Muscle layer of duodenum (tissue), 2 donors: ENCODE data around the gene TREX2.

Experiments
- H3K27ac ChIP-seq: one replicate; pipeline ENCODE4 v1.7.0; 2013; ENCODE audit warnings: mild to moderate bottlenecking, low read length
- H3K27me3 ChIP-seq: one replicate; pipeline ENCODE4 v1.7.0; 2013; ENCODE audit warnings: low read depth, mild to moderate bottlenecking, control low read depth, low read length
- H3K36me3 ChIP-seq, 2 donors: one replicate each; pipeline ENCODE4 v1.7.0; 2013; ENCODE audit warnings: low read length in 2 of 2, control low read depth in 1 of 2, mild to moderate bottlenecking in 1 of 2; ENCODE audit not compliant: insufficient read depth in 2 of 2, control insufficient read depth in 1 of 2
- H3K4me1 ChIP-seq, 2 donors: one replicate each; pipeline ENCODE4 v1.7.0; 2013; ENCODE audit warnings: low read length in 2 of 2, mild to moderate bottlenecking in 2 of 2, control low read depth in 1 of 2, moderate library complexity in 1 of 2; ENCODE audit not compliant: insufficient read depth in 2 of 2, control insufficient read depth in 1 of 2
- H3K4me3 ChIP-seq, 2 donors: one replicate each; pipeline ENCODE4 v1.7.0; 2013; ENCODE audit warnings: low read length in 2 of 2, low read depth in 1 of 2, mild to moderate bottlenecking in 1 of 2
- H3K9me3 ChIP-seq, 2 donors: one replicate each; pipeline ENCODE4 v1.7.0; 2013; ENCODE audit warnings: low read length in 2 of 2, control low read depth in 1 of 2, mild to moderate bottlenecking in 1 of 2; ENCODE audit not compliant: control insufficient read depth in 1 of 2
- donor health status: healthy.

The TREX2 gene

DNA sequence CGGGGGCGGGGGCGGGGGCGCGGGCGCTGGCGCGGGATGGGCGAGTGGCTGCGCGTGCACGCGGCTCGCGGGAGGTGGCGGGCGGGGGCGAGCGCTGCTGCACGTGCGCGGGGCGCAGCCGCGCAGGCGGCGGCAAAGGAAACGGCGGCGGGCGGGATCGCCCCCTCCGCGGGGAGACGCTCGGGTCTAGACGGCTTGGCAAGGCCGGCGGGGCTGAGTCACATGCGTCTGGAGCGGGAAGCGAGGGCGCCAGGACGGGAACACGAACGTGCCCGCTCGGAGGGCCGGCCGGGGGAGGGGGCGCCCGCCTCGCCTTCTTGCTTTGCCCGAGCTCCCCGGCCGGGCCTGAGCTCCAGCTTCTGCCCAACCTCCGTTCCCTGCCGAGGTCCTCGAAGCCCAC, 28.9 kb upstream of the TREX2 start:
- no peaks in the 10 kb centered on the region for H3K9me3 ChIP-seq
- no peaks in the 10 kb centered on the region for H3K36me3 ChIP-seq
- H3K4me1 ChIP-seq = peaks cover 0 to 9% of the 10 kb centered on the region in 2 donors
- H3K27ac ChIP-seq = no peak overlapping the region
- no peaks in the 10 kb centered on the region for H3K27me3 ChIP-seq
- no peak overlapping the region for H3K4me3 ChIP-seq

DNA sequence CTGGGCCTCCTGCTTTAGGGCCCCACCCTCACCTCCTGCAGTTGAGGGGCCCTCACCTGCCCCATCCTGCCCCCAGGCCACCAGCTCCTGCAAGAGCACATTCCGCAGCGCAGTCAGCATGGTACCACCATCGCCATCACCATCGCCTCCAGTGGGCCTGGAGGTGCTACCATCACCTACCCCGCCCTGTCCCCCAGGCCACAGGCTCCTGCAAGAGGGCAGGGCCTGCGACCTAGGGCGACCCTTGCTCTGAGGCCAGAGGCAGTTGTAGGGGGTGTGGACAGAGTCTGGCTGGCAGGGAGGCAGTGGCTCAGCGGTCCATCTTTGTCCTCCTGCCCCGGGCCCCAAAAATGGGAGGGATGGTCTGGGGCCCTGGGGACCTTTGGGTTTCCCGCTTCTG, 28.4 kb upstream of the TREX2 start:
- no peaks in the 10 kb centered on the region for H3K36me3 ChIP-seq
- H3K4me1 ChIP-seq = peaks cover 0 to 14% of the 10 kb centered on the region in 2 donors
- no peak overlapping the region for H3K27ac ChIP-seq
- no peak overlapping the region for H3K4me3 ChIP-seq
- H3K9me3 ChIP-seq = no peaks in the 10 kb centered on the region
- H3K27me3 ChIP-seq = no peaks in the 10 kb centered on the region

- Histone ChIP-seq H3K36me3 (no peaks in the 10 kb centered on the region), H3K27ac (no peak overlapping the region), H3K4me1 (peaks cover 0 to 19% of the 10 kb centered on the region in 2 donors), H3K4me3 (no peak overlapping the region), H3K9me3 (no peaks in the 10 kb centered on the region), H3K27me3 (no peaks in the 10 kb centered on the region)
Observed at GRCh38 chrX:153473126-153473525, 27.3 kb upstream of the TREX2 start.

- H3K4me3 ChIP-seq = no peak overlapping the region
- no peaks in the 10 kb centered on the region for H3K27me3 ChIP-seq
- H3K27ac ChIP-seq = no peak overlapping the region
- peaks cover 0 to 19% of the 10 kb centered on the region in 2 donors for H3K4me1 ChIP-seq
- no peaks in the 10 kb centered on the region for H3K9me3 ChIP-seq
- no peaks in the 10 kb centered on the region for H3K36me3 ChIP-seq
Observed at GRCh38 chrX:153471663-153472280, 25.9 kb upstream of the TREX2 start.

GRCh38 chrX:153470411-153471363, 24.8 kb upstream of the TREX2 start, which contains the start of gene HAUS7:
HAUS7 (minus strand) TSS chrX:153470576; CDS start chrX:153470557, 19 bp downstream.
- peak within 1 kb of the TSS; percentile 68 to 75 for H3K4me3 ChIP-seq
- H3K36me3 ChIP-seq = peaks cover 0 to 3% of the 10 kb centered on the region in 2 donors
- no peaks in the 10 kb centered on the region for H3K9me3 ChIP-seq
- H3K4me1 ChIP-seq = peaks cover 0 to 19% of the 10 kb centered on the region in 2 donors
- H3K27me3 ChIP-seq = no peaks in the 10 kb centered on the region
- H3K27ac ChIP-seq = peak within 1 kb of the TSS; percentile 39

GRCh38 chrX:153469811-153470410, 24.1 kb upstream of the TREX2 start:
- Histone ChIP-seq H3K36me3 (peaks cover 0 to 3% of the 10 kb centered on the region in 2 donors), H3K4me1 (peaks cover 0 to 19% of the 10 kb centered on the region in 2 donors), H3K9me3 (no peaks in the 10 kb centered on the region), H3K27me3 (no peaks in the 10 kb centered on the region), H3K4me3 (peak overlapping the region; percentile 68 to 75), H3K27ac (peak overlapping the region; percentile 39)

DNA sequence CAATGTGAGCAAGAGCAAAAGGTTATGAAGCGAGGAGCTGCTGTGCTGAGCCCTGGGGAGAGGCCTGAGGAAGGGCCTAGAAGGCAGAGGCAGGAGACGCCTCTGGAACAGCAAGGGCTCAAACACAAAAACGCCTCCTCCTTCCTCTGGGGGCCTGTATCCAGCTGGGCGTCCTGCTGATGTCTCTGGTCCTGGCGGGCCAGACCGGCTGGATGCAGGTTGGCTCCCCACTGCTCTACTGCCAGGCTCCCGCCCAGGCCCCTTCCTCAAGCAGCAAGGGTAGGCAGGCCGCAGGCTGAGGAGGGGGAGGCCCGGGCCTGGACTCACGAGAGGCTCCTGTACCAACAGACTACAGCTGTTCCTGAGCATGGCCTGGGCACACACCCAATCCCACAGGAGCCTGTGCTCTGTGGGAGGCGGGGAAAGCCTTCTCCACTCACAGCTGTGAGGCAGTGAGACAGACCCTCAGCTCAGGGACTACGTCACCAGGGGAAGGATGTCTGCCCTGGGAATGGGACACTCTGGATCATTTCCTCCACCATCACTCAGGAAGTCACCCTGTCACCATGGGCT, 22.2 kb upstream of the TREX2 start:
- H3K9me3 ChIP-seq = no peaks in the 10 kb centered on the region
- H3K36me3 ChIP-seq = peaks cover 0 to 9% of the 10 kb centered on the region in 2 donors
- H3K27ac ChIP-seq = no peak overlapping the region
- peaks cover 0 to 16% of the 10 kb centered on the region in 2 donors for H3K4me1 ChIP-seq
- H3K27me3 ChIP-seq = no peaks in the 10 kb centered on the region
- H3K4me3 ChIP-seq = no peak overlapping the region

DNA sequence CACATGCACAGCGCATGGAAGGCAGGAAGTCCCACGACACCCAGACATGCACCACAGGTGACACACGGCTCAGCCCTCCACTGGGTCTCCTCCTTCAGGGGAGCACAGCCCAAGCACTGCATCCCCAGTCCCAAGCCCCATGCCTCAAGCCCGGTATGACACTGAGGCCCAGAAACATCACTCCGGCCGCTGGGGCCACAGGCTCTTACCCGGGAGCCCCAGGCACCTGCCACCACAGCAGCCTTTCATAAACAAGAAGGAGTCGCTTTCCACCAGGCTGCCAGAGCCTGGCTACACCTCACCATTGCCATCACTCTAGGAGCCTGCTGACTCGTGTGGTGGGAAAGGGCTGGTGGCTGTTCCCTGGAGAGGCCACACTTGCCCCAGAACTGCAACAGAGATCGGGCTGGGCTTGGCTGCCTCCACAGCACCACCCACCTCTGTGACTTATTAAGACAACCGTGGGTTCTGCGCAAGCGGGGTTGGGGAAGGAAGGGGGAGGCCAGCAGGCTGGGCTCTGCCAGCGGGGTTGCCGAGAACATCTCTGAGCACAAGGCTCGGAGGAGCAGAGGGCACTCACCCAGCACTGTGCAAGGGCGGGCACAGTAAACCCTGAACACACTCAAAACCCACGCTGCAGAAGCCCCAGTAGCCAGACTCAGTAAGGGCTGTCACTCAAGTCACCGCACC, 20.0 kb upstream of the TREX2 start:
- H3K27ac ChIP-seq = no peak overlapping the region
- H3K4me3 ChIP-seq = no peak overlapping the region
- no peaks in the 10 kb centered on the region for H3K27me3 ChIP-seq
- H3K36me3 ChIP-seq = peaks cover 0 to 17% of the 10 kb centered on the region in 2 donors
- H3K9me3 ChIP-seq = no peaks in the 10 kb centered on the region
- H3K4me1 ChIP-seq = peaks cover 0 to 16% of the 10 kb centered on the region in 2 donors

DNA sequence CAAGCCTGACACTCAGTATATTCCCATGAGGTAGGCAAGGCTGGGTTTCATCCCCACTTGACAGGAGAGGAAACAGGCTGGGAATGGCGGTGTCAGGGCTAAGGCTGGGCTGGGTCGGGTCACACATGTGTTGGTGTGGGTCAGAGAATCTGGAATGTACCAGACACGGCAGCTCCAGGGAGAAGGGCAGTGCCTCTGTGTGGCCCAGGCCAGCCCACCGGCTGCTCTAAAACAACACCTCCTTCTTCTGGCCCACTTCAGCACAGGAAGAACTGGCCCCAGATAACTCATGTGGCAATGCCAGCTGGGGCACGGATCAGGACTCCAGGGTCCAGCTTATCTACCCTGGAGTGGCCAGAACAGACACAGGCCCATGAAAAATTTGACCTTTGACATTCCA, 18.3 kb upstream of the TREX2 start:
- peaks cover 0 to 7% of the 10 kb centered on the region in 2 donors for H3K4me1 ChIP-seq
- no peak overlapping the region for H3K27ac ChIP-seq
- peaks cover 0 to 17% of the 10 kb centered on the region in 2 donors for H3K36me3 ChIP-seq
- no peaks in the 10 kb centered on the region for H3K9me3 ChIP-seq
- H3K4me3 ChIP-seq = no peak overlapping the region
- H3K27me3 ChIP-seq = no peaks in the 10 kb centered on the region

DNA sequence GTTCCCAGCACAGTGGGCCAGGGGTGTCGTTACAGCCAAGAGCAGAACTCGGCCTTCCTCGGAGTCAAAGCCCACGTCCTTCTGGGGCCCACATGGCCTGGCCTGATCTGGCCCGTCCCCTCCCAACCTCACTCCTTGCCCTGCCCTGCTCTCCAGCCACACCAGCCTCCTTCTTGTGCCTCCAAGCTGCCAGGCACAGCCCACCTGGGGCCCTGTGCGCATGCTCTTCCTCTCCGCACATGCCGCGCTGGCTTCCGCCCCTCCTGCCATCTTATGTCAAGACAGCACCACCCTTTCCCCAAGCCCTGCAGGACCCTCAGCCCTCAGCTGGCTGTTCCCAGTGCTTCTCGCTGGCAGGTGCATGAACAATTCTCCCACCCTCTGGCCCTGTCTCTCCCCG, 17.7 kb upstream of the TREX2 start:
- peaks cover 0 to 17% of the 10 kb centered on the region in 2 donors for H3K36me3 ChIP-seq

More for the DNA sequence above, 17.7 kb upstream of the TREX2 start:
- Histone ChIP-seq H3K4me1 (peaks cover 0 to 3% of the 10 kb centered on the region in 2 donors), H3K27ac (no peak overlapping the region), H3K4me3 (no peak overlapping the region), H3K9me3 (no peaks in the 10 kb centered on the region), H3K27me3 (no peaks in the 10 kb centered on the region)
